CD1c-positive myeloid dendritic cell (primary cell): ENCODE measurements around the gene HACD2.
A peak's percentile ranks its signal among the peaks of the same experiment; 100 is the strongest.

Experiments used
- DNase-seq: peaks from one replicate; pipeline ENCODE4 v3.0.0-alpha.2; 2016; ENCODE audit errors: extremely low spot score

The HACD2 gene

GRCh38 chr3:123571264-123571972 is 13.4 kb downstream of the HACD2 start:
- DNase-seq: peak; percentile 66

- no peak for DNase-seq
Observed at GRCh38 chr3:123568875-123569274, 16.0 kb downstream of the HACD2 start.

- DNase-seq: no peak
Observed at GRCh38 chr3:123568034-123568433, 16.8 kb downstream of the HACD2 start.

GRCh38 chr3:123564056-123564455 is 20.8 kb downstream of the HACD2 start:
- no peak for DNase-seq

GRCh38 chr3:123562547-123562946 is 22.3 kb downstream of the HACD2 start:
- DNase-seq: no peak

GRCh38 chr3:123561188-123561587 is 23.7 kb downstream of the HACD2 start:
- DNase-seq: no peak

- DNase-seq: peak; percentile 64
Observed at GRCh38 chr3:123559040-123559861, 25.6 kb downstream of the HACD2 start.

- no peak for DNase-seq
Observed at GRCh38 chr3:123553536-123553935, 31.3 kb downstream of the HACD2 start.

GRCh38 chr3:123552768-123553167 is 32.1 kb downstream of the HACD2 start:
- no peak for DNase-seq

- DNase-seq: no peak
Observed at GRCh38 chr3:123552095-123552714, 32.6 kb downstream of the HACD2 start.

GRCh38 chr3:123547881-123548519 is 36.9 kb downstream of the HACD2 start:
- no peak for DNase-seq

- DNase-seq: no peak
Observed at GRCh38 chr3:123546133-123546755, 38.6 kb downstream of the HACD2 start.

- no peak for DNase-seq
Observed at GRCh38 chr3:123543950-123544349, 40.9 kb downstream of the HACD2 start.

- DNase-seq: no peak
Observed at GRCh38 chr3:123540285-123540684, 44.6 kb downstream of the HACD2 start.

- DNase-seq: no peak
Observed at GRCh38 chr3:123536153-123536895, 48.5 kb downstream of the HACD2 start.

GRCh38 chr3:123535580-123535979 is 49.3 kb downstream of the HACD2 start:
- no peak for DNase-seq

GRCh38 chr3:123534264-123534663 is 50.6 kb downstream of the HACD2 start:
- DNase-seq: no peak

GRCh38 chr3:123533554-123534159 is 51.2 kb downstream of the HACD2 start:
- DNase-seq: no peak

- DNase-seq: no peak
Observed at GRCh38 chr3:123528130-123528529, 56.7 kb downstream of the HACD2 start.

- no peak for DNase-seq
Observed at GRCh38 chr3:123527046-123527445, 57.8 kb downstream of the HACD2 start.

- no peak for DNase-seq
Observed at GRCh38 chr3:123526474-123526873, 58.4 kb downstream of the HACD2 start.
